Trophoblast cell (in vitro differentiated cells and primary cell): Measurements from ENCODE around the gene ZKSCAN2.

Experiments used
- DNase-seq, 2 donors: peaks; one replicate each; pipeline ENCODE4 v3.0.0-alpha.2; 2016
- H2AFZ ChIP-seq: 2 replicates; pipeline ENCODE4 v1.6.1; 2013; ENCODE audit warnings: low read length, moderate library complexity, mild to moderate bottlenecking; ENCODE audit not compliant: insufficient read depth, poor library complexity
- H2AK5ac ChIP-seq: 2 replicates; pipeline ENCODE4 v1.6.1; 2013; ENCODE audit warnings: mild to moderate bottlenecking, low read length
- H2BK120ac ChIP-seq: 2 replicates; pipeline ENCODE4 v1.6.1; 2013; ENCODE audit warnings: low read length, mild to moderate bottlenecking, moderate library complexity; ENCODE audit not compliant: insufficient read depth, poor library complexity
- H2BK12ac ChIP-seq: 2 replicates; pipeline ENCODE4 v1.6.1; 2013; ENCODE audit warnings: mild to moderate bottlenecking, low read length, moderate library complexity
- H2BK5ac ChIP-seq: 2 replicates; pipeline ENCODE4 v1.6.1; 2013; ENCODE audit warnings: low read length, low read depth, moderate library complexity, mild to moderate bottlenecking; ENCODE audit not compliant: poor library complexity
- H3K14ac ChIP-seq: 2 replicates; pipeline ENCODE4 v1.6.1; 2013; ENCODE audit warnings: mild to moderate bottlenecking, low read length
- H3K18ac ChIP-seq: 2 replicates; pipeline ENCODE4 v1.6.1; 2013; ENCODE audit warnings: mild to moderate bottlenecking, low read length
- H3K23ac ChIP-seq: 2 replicates; pipeline ENCODE4 v1.6.1; 2013; ENCODE audit warnings: low read length
- H3K27ac ChIP-seq: 2 replicates; pipeline ENCODE4 v1.5.1; 2013; ENCODE audit warnings: low read depth, mild to moderate bottlenecking, inconsistent platforms, low read length, moderate library complexity
- H3K27me3 ChIP-seq: 2 replicates; pipeline ENCODE4 v1.6.1; 2013; ENCODE audit warnings: inconsistent platforms, mild to moderate bottlenecking, low read length, moderate library complexity; ENCODE audit not compliant: insufficient read depth
- H3K36me3 ChIP-seq, 2 experiments: 1 replicate in 1 of 2; 2 replicates in 1 of 2; pipeline ENCODE4 v1.6.1; 2013; ENCODE audit warnings: low read length in 2 of 2, mild to moderate bottlenecking in 2 of 2, moderate library complexity in 1 of 2; ENCODE audit not compliant: insufficient read depth in 2 of 2, control insufficient read depth in 1 of 2
- H3K4ac ChIP-seq: 2 replicates; pipeline ENCODE4 v1.6.1; 2013; ENCODE audit warnings: low read depth, mild to moderate bottlenecking, low read length, moderate library complexity
- H3K4me1 ChIP-seq, 2 experiments: 1 replicate in 1 of 2; 2 replicates in 1 of 2; pipeline ENCODE4 v1.6.1; 2013; ENCODE audit warnings: low read length in 2 of 2, mild to moderate bottlenecking in 2 of 2, moderate library complexity in 1 of 2; ENCODE audit not compliant: insufficient read depth in 2 of 2, control insufficient read depth in 1 of 2
- H3K4me2 ChIP-seq: 2 replicates; pipeline ENCODE4 v1.6.1; 2013; ENCODE audit warnings: inconsistent platforms, mild to moderate bottlenecking, low read length, moderate library complexity
- H3K4me3 ChIP-seq: 2 replicates; pipeline ENCODE4 v1.5.1; 2013; ENCODE audit warnings: mild to moderate bottlenecking, low read depth, low read length, inconsistent platforms
- H3K79me1 ChIP-seq: one replicate; pipeline ENCODE4 v1.6.1; 2013; ENCODE audit warnings: low read length
- H3K79me2 ChIP-seq: 2 replicates; pipeline ENCODE4 v1.6.1; 2013; ENCODE audit warnings: low read length, mild to moderate bottlenecking; ENCODE audit not compliant: control insufficient read depth, insufficient read depth, poor library complexity
- H3K9ac ChIP-seq: 2 replicates; pipeline ENCODE4 v1.6.1; 2013; ENCODE audit warnings: mild to moderate bottlenecking, low read length
- H3K9me3 ChIP-seq: 2 replicates; pipeline ENCODE4 v1.6.1; 2013; ENCODE audit warnings: low read depth, mild to moderate bottlenecking, control low read depth, inconsistent platforms, low read length; ENCODE audit not compliant: insufficient read depth
- H4K12ac ChIP-seq: 2 replicates; pipeline ENCODE4 v1.6.1; 2013; ENCODE audit warnings: low read depth, mild to moderate bottlenecking, low read length, moderate library complexity
- H4K8ac ChIP-seq: 2 replicates; pipeline ENCODE4 v1.6.1; 2013; ENCODE audit warnings: low read depth, mild to moderate bottlenecking, low read length, moderate library complexity
- H4K91ac ChIP-seq: one replicate; pipeline ENCODE4 v1.6.1; 2013; ENCODE audit warnings: low read depth, mild to moderate bottlenecking, low read length, moderate library complexity
- WGBS: extraction: QIAGEN DNeasy Blood & Tissue Kit; methylation state at CpG from one replicate; pipeline ENCODE4 v1.1.7; 2013; ENCODE audit warnings: missing lambda C conversion rate; ENCODE audit not compliant: insufficient read length, insufficient coverage; ENCODE audit errors: extremely low coverage; 5-methylcytosine and 5-hydroxymethylcytosine counted together

The ZKSCAN2 gene

DNA sequence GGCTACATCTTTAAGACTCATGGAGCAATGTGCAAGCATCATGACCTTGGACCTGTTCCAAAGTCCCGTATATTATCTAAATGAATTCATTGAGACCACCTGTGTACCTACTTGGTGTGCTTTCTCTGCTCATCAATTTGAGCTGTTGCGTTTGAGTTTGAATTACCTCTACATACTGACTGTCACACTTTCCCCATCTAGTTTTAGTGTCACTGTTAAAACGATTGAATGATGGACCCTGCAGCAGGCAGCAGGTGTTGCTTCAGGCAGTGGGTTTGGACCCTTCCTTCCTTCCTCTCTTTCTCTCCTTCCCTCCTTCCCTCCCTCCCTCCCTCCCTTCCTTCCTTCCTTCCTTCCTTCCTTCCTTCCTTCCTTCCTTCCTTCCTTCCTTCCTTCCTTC lies 33.9 kb upstream of the ZKSCAN2 start:
- no peak overlapping the region for H3K27ac ChIP-seq
- no peak overlapping the region for H2BK120ac ChIP-seq
- H3K4ac ChIP-seq: no peak overlapping the region
- H4K12ac ChIP-seq: no peak overlapping the region
- H3K4me3 ChIP-seq: no peak overlapping the region
- H3K14ac ChIP-seq: no peak overlapping the region
- WGBS: no CpG with 5 or more reads among the region's 3 CpGs
- H3K4me2 ChIP-seq: no peak overlapping the region
- H2BK12ac ChIP-seq: no peak overlapping the region
- no peaks in the 10 kb centered on the region for H3K9me3 ChIP-seq
- no peak overlapping the region for H4K91ac ChIP-seq
- no peak overlapping the region for H3K18ac ChIP-seq
- H2AK5ac ChIP-seq: no peak overlapping the region
- H3K4me1 ChIP-seq: no peaks in the 10 kb centered on the region
- H3K27me3 ChIP-seq: no peaks in the 10 kb centered on the region
- no peaks in the 10 kb centered on the region for H3K79me1 ChIP-seq
- no peak overlapping the region for H3K9ac ChIP-seq
- H3K79me2 ChIP-seq: no peaks in the 10 kb centered on the region
- no peak overlapping the region for H2AFZ ChIP-seq
- DNase-seq: no peak
- no peak overlapping the region for H4K8ac ChIP-seq
- H2BK5ac ChIP-seq: no peak overlapping the region
- no peak overlapping the region for H3K23ac ChIP-seq
- no peaks in the 10 kb centered on the region for H3K36me3 ChIP-seq

DNA sequence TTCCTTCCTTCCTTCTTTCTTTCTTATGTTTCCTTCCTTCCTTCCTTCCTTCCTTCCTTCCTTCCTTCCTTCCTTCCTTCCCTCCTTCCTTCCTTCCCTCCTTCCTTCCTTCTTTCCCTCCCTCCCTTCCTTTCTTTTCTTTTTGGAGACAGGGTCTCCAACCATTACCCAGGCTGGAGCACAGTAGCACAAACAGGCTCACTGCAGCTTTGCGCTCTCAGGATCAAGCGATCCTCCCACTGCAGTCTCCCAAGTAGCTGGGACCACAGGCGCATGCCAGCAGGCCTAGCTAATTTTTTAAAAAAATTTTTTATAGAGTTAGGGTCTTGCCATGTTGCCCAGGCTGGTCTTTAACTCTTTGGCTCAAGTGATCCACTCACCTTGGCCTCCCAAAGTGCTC lies 31.8 kb upstream of the ZKSCAN2 start:
- Histone ChIP-seq H3K18ac (no peak overlapping the region), H3K4me3 (no peak overlapping the region), H4K91ac (no peak overlapping the region), H3K36me3 (no peaks in the 10 kb centered on the region), H3K9ac (no peak overlapping the region), H4K8ac (no peak overlapping the region), H2BK12ac (no peak overlapping the region), H2BK120ac (no peak overlapping the region), H3K79me2 (no peaks in the 10 kb centered on the region), H3K14ac (no peak overlapping the region), H2BK5ac (no peak overlapping the region), H2AFZ (no peak overlapping the region), H3K23ac (no peak overlapping the region), H4K12ac (no peak overlapping the region), H3K4ac (no peak overlapping the region), H3K9me3 (no peaks in the 10 kb centered on the region), H3K79me1 (no peaks in the 10 kb centered on the region), H3K27me3 (no peaks in the 10 kb centered on the region), H3K4me2 (no peak overlapping the region), H3K27ac (no peak overlapping the region), H3K4me1 (no peaks in the 10 kb centered on the region), H2AK5ac (no peak overlapping the region)
- WGBS: no CpG with 5 or more reads among the region's 3 CpGs
- DNase-seq: no peak

DNA sequence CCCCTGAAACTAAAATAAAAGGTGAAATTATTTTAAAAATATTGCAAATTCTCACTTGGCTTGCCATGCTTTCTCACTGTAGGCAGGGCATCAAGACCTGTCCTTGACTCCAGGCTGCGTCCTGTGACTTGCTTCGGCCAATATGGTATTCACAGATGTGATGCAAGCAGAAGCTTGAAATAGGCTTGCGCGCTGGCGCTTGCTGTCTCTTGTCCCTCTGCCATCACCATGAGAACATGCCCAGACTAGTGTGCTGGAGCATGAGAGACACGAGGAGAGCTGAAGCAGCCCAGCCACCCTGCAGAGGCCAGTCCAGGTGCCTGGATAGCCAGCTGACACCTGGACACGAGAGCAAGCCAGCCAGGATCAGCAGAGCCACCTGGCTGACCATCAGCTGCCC lies 21.8 kb upstream of the ZKSCAN2 start:
- Histone ChIP-seq H3K36me3 (no peaks in the 10 kb centered on the region), H4K91ac (no peak overlapping the region), H3K4me1 (no peaks in the 10 kb centered on the region), H4K8ac (no peak overlapping the region), H3K9ac (no peak overlapping the region), H3K27me3 (no peaks in the 10 kb centered on the region), H3K4ac (no peak overlapping the region), H3K4me2 (no peak overlapping the region), H3K18ac (no peak overlapping the region), H3K79me2 (no peaks in the 10 kb centered on the region), H4K12ac (no peak overlapping the region), H3K4me3 (no peak overlapping the region), H2BK120ac (no peak overlapping the region), H2AK5ac (no peak overlapping the region), H3K14ac (no peak overlapping the region), H2BK12ac (no peak overlapping the region), H3K79me1 (no peaks in the 10 kb centered on the region), H3K27ac (no peak overlapping the region), H2AFZ (no peak overlapping the region), H3K23ac (no peak overlapping the region), H3K9me3 (no peaks in the 10 kb centered on the region), H2BK5ac (no peak overlapping the region)
- no peak for DNase-seq
- WGBS: no CpG with 5 or more reads among the region's 7 CpGs

DNA sequence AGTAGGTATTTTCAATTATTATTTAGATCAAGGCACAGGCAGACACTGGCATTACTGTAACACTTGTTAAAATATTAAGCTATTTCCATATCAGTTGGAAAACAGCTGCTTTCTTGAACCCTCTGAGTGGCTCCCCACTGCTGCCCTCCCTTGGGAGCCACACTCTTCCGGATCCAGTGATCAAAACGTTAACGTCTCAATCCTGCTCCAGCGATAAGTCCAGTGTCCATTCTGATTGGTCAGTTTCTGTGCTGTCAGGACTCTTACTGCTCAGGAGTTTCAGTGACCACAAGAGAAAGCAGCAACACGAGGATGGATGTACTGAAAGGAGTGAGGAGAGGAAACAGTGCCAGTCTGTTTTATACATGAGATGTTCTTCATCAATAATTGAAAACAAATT lies 13.8 kb upstream of the ZKSCAN2 start:
- H3K27ac ChIP-seq: no peak overlapping the region
- no peaks in the 10 kb centered on the region for H3K9me3 ChIP-seq
- H4K8ac ChIP-seq: no peak overlapping the region
- DNase-seq: no peak
- H2AK5ac ChIP-seq: no peak overlapping the region
- no CpG with 5 or more reads among the region's 5 CpGs for WGBS
- no peak overlapping the region for H3K23ac ChIP-seq
- no peak overlapping the region for H3K18ac ChIP-seq
- no peaks in the 10 kb centered on the region for H3K36me3 ChIP-seq
- no peak overlapping the region for H3K4me3 ChIP-seq
- H3K27me3 ChIP-seq: no peaks in the 10 kb centered on the region
- no peak overlapping the region for H3K9ac ChIP-seq
- H3K79me2 ChIP-seq: no peaks in the 10 kb centered on the region
- no peak overlapping the region for H4K91ac ChIP-seq
- H3K79me1 ChIP-seq: no peaks in the 10 kb centered on the region
- H2BK120ac ChIP-seq: no peak overlapping the region
- H3K4me1 ChIP-seq: no peaks in the 10 kb centered on the region
- H3K4ac ChIP-seq: no peak overlapping the region
- no peak overlapping the region for H2AFZ ChIP-seq
- no peak overlapping the region for H4K12ac ChIP-seq
- H2BK5ac ChIP-seq: no peak overlapping the region
- H2BK12ac ChIP-seq: no peak overlapping the region
- no peak overlapping the region for H3K14ac ChIP-seq
- no peak overlapping the region for H3K4me2 ChIP-seq
